Activated B cell treated with CpG ODN at 0.5 μM for 24 hours (primary cell): ENCODE measurements around the gene OCIAD2. TPM values are rescaled to one million over a fixed set of nuclear protein-coding genes. Genes with fewer than 3 reads are reported as not detected.
"Not testable (repeated sequence)": the region's sequence is repeated elsewhere in the genome, so short reads cannot be mapped to it uniquely, and the experiment has no call there.

Experiments
- ATAC-seq: fragments of 200-7000 bp; cut with Tn5 transposase; one replicate; pipeline ENCODE4 v1.10.0; 2021; ENCODE audit warnings: low read depth, mild to moderate bottlenecking, moderate library complexity
- CTCF ChIA-PET: fragments of 350-600 bp; sonication (Branson Sonifier 250); formaldehyde crosslinking; loops from one replicate; lab custom pipeline; 2021; ENCODE audit warnings: antibody characterized with exemption; lab: Charles Lee
- POLR2A ChIA-PET: fragments of 350-600 bp; sonication (Branson Sonifier 250); formaldehyde crosslinking; loops from one replicate; lab custom pipeline; 2021; ENCODE audit warnings: antibody characterized with exemption; lab: Charles Lee
- DNase-seq: peaks from one replicate; pipeline ENCODE4 v3.0.0; 2022
- H3K27ac Mint-ChIP-seq: one replicate; pipeline ENCODE4 v1.8.0; 2020; ENCODE audit warnings: mixed read lengths
- H3K27me3 Mint-ChIP-seq: one replicate; pipeline ENCODE4 v1.8.0; 2021; ENCODE audit warnings: mixed read lengths
- H3K36me3 Mint-ChIP-seq: one replicate; pipeline ENCODE4 v1.8.0; 2021; ENCODE audit warnings: low read depth, mixed read lengths
- H3K4me1 Mint-ChIP-seq: one replicate; pipeline ENCODE4 v1.8.0; 2021; ENCODE audit warnings: mixed read lengths
- H3K4me3 Mint-ChIP-seq: one replicate; pipeline ENCODE4 v1.8.0; 2020; ENCODE audit warnings: mild to moderate bottlenecking, mixed read lengths
- H3K9me3 Mint-ChIP-seq: one replicate; pipeline ENCODE4 v1.8.0; 2020; ENCODE audit warnings: mixed read lengths
- CTCF ChIP-seq: fragments of 200-600 bp; IDR thresholded peaks from one replicate; pipeline ENCODE4 v1.8.0; 2022; ENCODE audit warnings: antibody characterized with exemption, mild to moderate bottlenecking
- intact Hi-C: fragments of 100-400 bp; cut with micrococcal nuclease; formaldehyde crosslinking; loops from one replicate; pipeline ENCODE4 v1.15.1; 2024
- total RNA-seq: library from RNA; stranded (reverse); gene quantifications from 2 replicates; pipeline ENCODE4 v1.2.3, GENCODE V29; 2022

The OCIAD2 gene
- total RNA-seq, 1 donor from 2014 or later = 38.3 TPM

GRCh38 chr4:48851651-48852050, 54.9 kb downstream of the OCIAD2 start:
- Mint-ChIP-seq H3K27me3 (no peaks in the 10 kb centered on the region), H3K9me3 (no peaks in the 10 kb centered on the region), H3K4me1 (no peaks in the 10 kb centered on the region), H3K27ac (no peak overlapping the region), H3K4me3 (no peak overlapping the region), H3K36me3 (peaks cover 59% of the 10 kb centered on the region)
- intact Hi-C loops = no loop called here
- ATAC-seq (no peak), DNase-seq (no peak)
- no peak for TF ChIP-seq CTCF
- ChIA-PET POLR2A (interaction anchor here (0.6 kb wide), 2 partner anchors 13 to 162 kb away, joined by 4 to 6 read pairs; no protein-coding TSS in a partner anchor), CTCF (interaction anchor here (1.4 kb wide), 1 partner anchor 9 kb away, joined by 3 read pairs; no protein-coding TSS in a partner anchor)

- H3K4me3 Mint-ChIP-seq, ATAC-seq, H3K27ac Mint-ChIP-seq, H3K9me3 Mint-ChIP-seq, H3K4me1 Mint-ChIP-seq, DNase-seq, POLR2A ChIA-PET, intact Hi-C loops, CTCF ChIA-PET, H3K27me3 Mint-ChIP-seq: not testable (repeated sequence)
- peaks cover 72% of the 10 kb centered on the region for H3K36me3 Mint-ChIP-seq
These were observed 57.8 kb downstream of the OCIAD2 start for GRCh38 chr4:48848799-48849198.

GRCh38 chr4:48844843-48845242, 61.7 kb downstream of the OCIAD2 start:
- H3K27ac Mint-ChIP-seq = no peak overlapping the region
- TF ChIP-seq CTCF = no peak
- ATAC-seq (no peak), DNase-seq (no peak)
- no peaks in the 10 kb centered on the region for H3K9me3 Mint-ChIP-seq
- H3K4me1 Mint-ChIP-seq = no peaks in the 10 kb centered on the region
- peaks cover 74% of the 10 kb centered on the region for H3K36me3 Mint-ChIP-seq
- H3K27me3 Mint-ChIP-seq = no peaks in the 10 kb centered on the region
- ChIA-PET CTCF (no interaction called here), POLR2A (no interaction called here)
- H3K4me3 Mint-ChIP-seq = no peak overlapping the region
- intact Hi-C loops = no loop called here

GRCh38 chr4:48841045-48841827, 65.3 kb downstream of the OCIAD2 start:
- DNase-seq (no peak), ATAC-seq (no peak)
- POLR2A ChIA-PET = no interaction called here
- no peaks in the 10 kb centered on the region for H3K27me3 Mint-ChIP-seq
- intact Hi-C loops = no loop called here
- peaks cover 75% of the 10 kb centered on the region for H3K36me3 Mint-ChIP-seq
- no peak overlapping the region for H3K27ac Mint-ChIP-seq
- no peak overlapping the region for H3K4me3 Mint-ChIP-seq
- CTCF ChIA-PET = no interaction called here
- H3K4me1 Mint-ChIP-seq = no peaks in the 10 kb centered on the region
- no peaks in the 10 kb centered on the region for H3K9me3 Mint-ChIP-seq
- TF ChIP-seq CTCF = no peak

- intact Hi-C loops = loop anchor here (10.0 kb wide), 1 partner anchor 152 kb away; no protein-coding TSS in a partner anchor
- Mint-ChIP-seq H3K4me1 (peaks cover 14% of the 10 kb centered on the region), H3K9me3 (no peaks in the 10 kb centered on the region), H3K4me3 (no peak overlapping the region), H3K27me3 (no peaks in the 10 kb centered on the region), H3K36me3 (peaks cover 67% of the 10 kb centered on the region), H3K27ac (no peak overlapping the region)
- no peak for ATAC-seq
- CTCF ChIA-PET = no interaction called here
- POLR2A ChIA-PET = interaction anchor here (0.7 kb wide), 1 partner anchor 942 kb away, joined by 7 read pairs; no protein-coding TSS in a partner anchor
- DNase-seq = no peak
- no peak for TF ChIP-seq CTCF
These were observed 69.9 kb downstream of the OCIAD2 start for GRCh38 chr4:48836658-48837057.

Other genes starting within 250 kb of the OCIAD2 start
- 82.4 and 91.5 TPM in 2 replicates for gene FRYL, start 126.5 kb downstream of the OCIAD2 start, total RNA-seq
- gene OCIAD1, start 75.7 kb downstream of the OCIAD2 start, total RNA-seq = 100 and 104 TPM in 2 replicates
- gene CWH43, start 79.5 kb upstream of the OCIAD2 start, total RNA-seq = not detected in 2 replicates